Motor neuron (in vitro differentiated cells): ENCODE results near the gene PARPBP. TPM values are rescaled to one million over a fixed set of nuclear protein-coding genes. Genes with fewer than 3 reads are reported as not detected.
"Not testable (repeated sequence)": the region's sequence is repeated elsewhere in the genome, so short reads cannot be mapped to it uniquely, and the experiment has no call there.

Source experiments
- ATAC-seq, 8 experiments: fragments of 200-7000 bp; cut with Tn5 transposase; replicated peaks in 6 of 8; 2 replicates each; pipeline ENCODE4 v1.8.0; 2021; ENCODE audit warnings: mild to moderate bottlenecking in 8 of 8, moderate library complexity in 8 of 8
- H3K27ac ChIP-seq, 2 donors: fragments of 250-450 bp; sonication (Bioruptor Pico); 2 replicates each; pipeline ENCODE4 v1.9.0; 2021; ENCODE audit warnings: antibody characterized with exemption in 2 of 2, mild to moderate bottlenecking in 2 of 2, moderate library complexity in 1 of 2
- H3K4me1 ChIP-seq, 2 donors: fragments of 250-450 bp; sonication (Bioruptor Pico); replicated peaks in 1 of 2; 2 replicates each; pipeline ENCODE4 v1.6.1; 2021; ENCODE audit warnings: antibody characterized with exemption in 2 of 2, mild to moderate bottlenecking in 2 of 2, moderate library complexity in 1 of 2
- H3K4me3 ChIP-seq, 5 donors: fragments of 250-450 bp; sonication (Bioruptor Pico); 2 replicates each; pipeline ENCODE4 v1.9.0; 2021; ENCODE audit warnings: antibody characterized with exemption in 5 of 5, mild to moderate bottlenecking in 5 of 5, moderate library complexity in 4 of 5
- WGBS, 10 experiments: fragments of 450-650 bp; shearing (Covaris generic); methylation state at CpG; one replicate each; pipeline ENCODE4 v1.0.0; 2022; 5-methylcytosine and 5-hydroxymethylcytosine counted together
- in situ Hi-C, 9 experiments: fragments of 400-800 bp; cut with MboI; loops; one replicate each; pipeline ENCODE4 v1.15.0; 2021; ENCODE audit warnings: low sequenced_read_pairs in 9 of 9, low pct_unique_long_range_greater_than_20kb in 2 of 9; ENCODE audit not compliant: unreplicated experiment in 9 of 9
- total RNA-seq, 8 experiments: library from RNA; unstranded; fragments of 300-600 nt; gene quantifications; 2 replicates each; pipeline versions ENCODE4 v1.2.3 to v1.2.4, GENCODE V29; 2022

The PARPBP gene
- total RNA-seq, 8 experiments from 2014 or later, result 1.2 to 24.2 (median 2.5) TPM

DNA sequence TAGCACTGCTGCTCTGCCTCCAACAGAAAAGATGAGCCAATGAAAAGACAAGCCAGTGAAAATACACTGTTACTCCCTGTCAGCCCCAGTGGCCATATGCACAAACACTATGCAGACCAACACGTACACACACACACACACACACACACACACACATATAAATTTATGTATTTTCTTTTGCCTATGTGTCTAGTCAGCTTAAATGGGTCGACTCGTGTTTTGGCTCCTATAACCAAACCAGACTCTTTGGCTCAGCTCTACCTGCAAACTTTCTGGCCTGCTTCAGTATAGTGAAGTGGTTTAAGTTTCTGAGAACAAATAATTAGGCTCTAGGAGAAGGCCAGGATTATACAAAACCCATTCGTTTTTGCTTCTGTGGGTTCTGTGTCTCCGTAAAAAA lies 108.0 kb downstream of the PARPBP start:
- Histone ChIP-seq H3K27ac (no peak overlapping the region), H3K4me3 (no peak overlapping the region), H3K4me1 (no peaks in the 10 kb centered on the region)
- in situ Hi-C loops, result no loop called here
- no peak for ATAC-seq
- 58 to 100% (median 78%) methylated on average over 2 to 5 of the region's 5 CpGs; no CpG with 5 or more reads in 2 of the 10 experiments for WGBS, 10 experiments

DNA sequence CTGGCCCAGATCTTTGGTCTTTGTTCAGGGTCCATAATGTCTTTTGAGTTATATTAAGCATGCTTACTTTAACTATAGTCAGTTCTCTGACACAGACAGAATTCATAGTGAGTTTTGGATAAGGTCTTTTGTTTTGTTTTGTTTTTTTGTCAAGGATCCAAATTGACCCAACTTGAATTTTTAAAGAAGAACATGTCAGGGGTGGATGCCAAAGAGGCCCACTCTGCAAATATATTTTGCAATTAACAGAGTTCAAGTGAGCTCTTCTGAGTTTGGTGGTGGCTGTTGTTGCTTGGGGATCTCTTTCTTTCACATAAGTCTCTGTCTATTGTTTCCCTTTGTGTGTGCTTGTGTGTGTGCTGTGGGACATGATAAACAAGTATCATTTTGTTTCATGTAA lies 112.1 kb downstream of the PARPBP start:
- in situ Hi-C loops, result no loop called here
- Histone ChIP-seq H3K27ac (no peak overlapping the region), H3K4me1 (no peaks in the 10 kb centered on the region), H3K4me3 (no peak overlapping the region)
- no peak for ATAC-seq

- 0 to 100% (median 75%) methylated on average over 1 of the region's 1 CpG; no CpG with 5 or more reads in 5 of the 10 experiments for WGBS, 10 experiments
- no peak overlapping the region for H3K27ac ChIP-seq
- no peak overlapping the region for H3K4me3 ChIP-seq
- H3K4me1 ChIP-seq, result no peaks in the 10 kb centered on the region
- ATAC-seq, result peak in 2 of 8 experiments; percentile 77 to 86
- in situ Hi-C loops, result no loop called here
Observed at GRCh38 chr12:102232446-102232845, 112.5 kb downstream of the PARPBP start.

GRCh38 chr12:102234599-102234998 lies 114.6 kb downstream of the PARPBP start:
- no peak for ATAC-seq
- in situ Hi-C loops, result no loop called here
- WGBS, 10 experiments, result 0 to 85% (median 63%) methylated on average over 1 to 2 of the region's 2 CpGs; no CpG with 5 or more reads in 1 of the 10 experiments

DNA sequence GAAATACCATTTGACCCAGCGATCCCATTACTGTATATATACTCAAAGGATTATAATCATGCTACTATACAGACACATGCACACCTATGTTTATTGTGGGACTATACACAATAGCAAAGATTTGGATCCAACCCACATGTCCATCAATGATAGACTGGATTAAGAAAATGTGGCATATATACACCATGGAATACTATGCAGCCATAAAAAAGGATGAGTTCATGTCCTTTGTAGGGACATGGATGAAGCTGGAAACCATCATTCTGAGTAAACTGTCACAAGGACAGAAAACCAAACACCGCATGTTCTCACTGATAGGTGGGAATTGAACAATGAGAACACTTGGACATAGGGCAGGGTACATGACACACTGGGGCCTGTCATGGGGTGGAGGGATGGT lies 120.9 kb downstream of the PARPBP start:
- 80 to 100% (median 100%) methylated on average over 2 of the region's 2 CpGs; no CpG with 5 or more reads in 7 of the 10 experiments for WGBS, 10 experiments
- in situ Hi-C loops, ATAC-seq, H3K27ac ChIP-seq, H3K4me1 ChIP-seq, H3K4me3 ChIP-seq: not testable (repeated sequence)

More at GRCh38 chr12:102234599-102234998, 114.6 kb downstream of the PARPBP start:
- H3K4me1 ChIP-seq, result no peaks in the 10 kb centered on the region
- H3K4me3 ChIP-seq, result no peak overlapping the region
- H3K27ac ChIP-seq, result no peak overlapping the region

Other genes starting within 250 kb of the PARPBP start
- 100 to 1,000 TPM in 1 of 8 experiments, 10 to 100 TPM in 3, 1 to 10 TPM in 2, under 1 TPM in 2; 0.71 to 110 (median 7.4) TPM for gene DRAM1, start 242.6 kb upstream of the PARPBP start, total RNA-seq
- 10 to 100 TPM; 25.8 to 76.8 (median 36.8) TPM for gene WASHC3, start 58.2 kb upstream of the PARPBP start, total RNA-seq
- 10 to 100 TPM; 13.8 to 37.7 (median 24.4) TPM for gene NUP37, start 69 bp upstream of the PARPBP start, total RNA-seq
- not detected for gene PMCH, start 77.7 kb downstream of the PARPBP start, total RNA-seq